Measurements from ENCODE around the gene MFN2.

GRCh38 chr1:12019858-12020509, 39.7 kb downstream of the MFN2 start:
- TF ChIP-seq POLR2A (IDR thresholded peaks at IDR 0.05; ENCODE audit: low read depth, low read length) (no peak), POLR2AphosphoS5 (IDR thresholded peaks at IDR 0.05; ENCODE audit: low read depth, low read length) (no peak)

Data from GM12891 (cell line).